Esophagus muscularis mucosa (tissue), 4 donors: ENCODE measurements around the gene CLIP4.

Experiments
- EP300 ChIP-seq: sonication (generic); formaldehyde crosslinking; IDR thresholded peaks from one replicate; pipeline ENCODE4 v1.6.1; 2017; ENCODE audit warnings: antibody characterized with exemption
- POLR2A ChIP-seq: fragments of 450-650 bp; IDR thresholded peaks from one replicate; pipeline ENCODE4 v1.6.1; 2017; ENCODE audit warnings: antibody characterized with exemption, moderate library complexity, mild to moderate bottlenecking, low read depth
- POLR2AphosphoS5 ChIP-seq, 2 donors: sonication (generic); formaldehyde crosslinking; IDR thresholded peaks; one replicate each; pipeline ENCODE4 v1.6.1; 2017; ENCODE audit warnings: antibody characterized with exemption in 2 of 2
- TF ChIP-seq, protein P1 (sequence below), 3 experiments: fragments of 200-600 bp in 2 of 3; fragments of 450-650 bp in 1 of 3; sonication (generic) in 2 of 3; IDR thresholded peaks; one replicate each; pipeline ENCODE4 v1.5.1; 2017 to 2019; ENCODE audit warnings: antibody characterized with exemption in 3 of 3, mild to moderate bottlenecking in 2 of 3, moderate library complexity in 1 of 3

DNA sequence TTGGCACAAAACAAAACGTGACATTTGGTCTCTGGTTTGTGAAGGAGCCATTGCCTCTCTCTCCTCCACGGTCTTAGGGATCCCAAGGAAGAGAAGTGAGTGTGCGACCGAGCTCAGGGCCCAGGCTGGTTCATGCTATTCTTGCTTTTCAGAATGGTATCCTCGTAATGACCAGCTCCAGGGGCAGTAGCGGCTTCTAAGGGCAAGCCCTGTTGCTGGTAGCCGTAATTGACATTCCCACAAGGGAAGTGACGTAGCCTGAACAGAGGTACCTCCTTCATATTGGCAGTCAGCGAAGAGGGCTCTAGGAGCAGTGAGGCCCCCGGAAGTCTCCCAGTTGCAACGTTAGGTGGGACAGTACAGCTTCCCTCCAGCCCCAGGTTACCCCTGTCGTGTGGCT is 77.9 kb downstream of the CLIP4 start:
- TF ChIP-seq POLR2A (no peak), EP300 (no peak), POLR2AphosphoS5 (IDR thresholded peaks at IDR 0.05) (no peak)
- TF ChIP-seq, protein P1, sequence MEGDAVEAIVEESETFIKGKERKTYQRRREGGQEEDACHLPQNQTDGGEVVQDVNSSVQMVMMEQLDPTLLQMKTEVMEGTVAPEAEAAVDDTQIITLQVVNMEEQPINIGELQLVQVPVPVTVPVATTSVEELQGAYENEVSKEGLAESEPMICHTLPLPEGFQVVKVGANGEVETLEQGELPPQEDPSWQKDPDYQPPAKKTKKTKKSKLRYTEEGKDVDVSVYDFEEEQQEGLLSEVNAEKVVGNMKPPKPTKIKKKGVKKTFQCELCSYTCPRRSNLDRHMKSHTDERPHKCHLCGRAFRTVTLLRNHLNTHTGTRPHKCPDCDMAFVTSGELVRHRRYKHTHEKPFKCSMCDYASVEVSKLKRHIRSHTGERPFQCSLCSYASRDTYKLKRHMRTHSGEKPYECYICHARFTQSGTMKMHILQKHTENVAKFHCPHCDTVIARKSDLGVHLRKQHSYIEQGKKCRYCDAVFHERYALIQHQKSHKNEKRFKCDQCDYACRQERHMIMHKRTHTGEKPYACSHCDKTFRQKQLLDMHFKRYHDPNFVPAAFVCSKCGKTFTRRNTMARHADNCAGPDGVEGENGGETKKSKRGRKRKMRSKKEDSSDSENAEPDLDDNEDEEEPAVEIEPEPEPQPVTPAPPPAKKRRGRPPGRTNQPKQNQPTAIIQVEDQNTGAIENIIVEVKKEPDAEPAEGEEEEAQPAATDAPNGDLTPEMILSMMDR (IDR thresholded peaks at IDR 0.05) = no peak
